OCI-LY7 (cell line): ENCODE data around the gene ARHGEF4. TPM values are rescaled to one million over a fixed set of nuclear protein-coding genes. Genes with fewer than 3 reads are reported as not detected.

Experiments used
- BruUV-seq: library from RNA; stranded (reverse); fragments of 400-500 nt; replicated peaks from 2 replicates; lab custom pipeline; 2021; lab: Mats Ljungman, UMichigan
- CTCF ChIA-PET: fragments of 300-600 bp; sonication (Branson Sonifier 250); formaldehyde crosslinking; loops from one replicate; lab custom pipeline; 2022; ENCODE audit warnings: antibody characterized with exemption; ENCODE audit not compliant: unreplicated experiment; lab: Charles Lee
- POLR2A ChIA-PET: fragments of 300-600 bp; sonication (Branson Sonifier 250); formaldehyde crosslinking; loops from one replicate; lab custom pipeline; 2022; ENCODE audit warnings: antibody characterized with exemption; lab: Charles Lee
- DNase-seq: peaks from one replicate; pipeline ENCODE4 v3.0.0-alpha.2; 2015; ENCODE audit warnings: low spot score
- H2AFZ ChIP-seq: fragments of 200-600 bp; sonication (generic), shearing (Covaris generic); 2 replicates; pipeline ENCODE4 v1.6.1; 2014; ENCODE audit warnings: mild to moderate bottlenecking, antibody characterized with exemption, low read length, moderate library complexity
- H3K27ac ChIP-seq: fragments of 200-600 bp; sonication (generic); 2 replicates; pipeline ENCODE4 v1.5.1; 2014; ENCODE audit warnings: mixed run types, low read depth, mild to moderate bottlenecking, moderate library complexity, low read length, inconsistent platforms; ENCODE audit not compliant: poor library complexity, severe bottlenecking
- H3K36me3 ChIP-seq: fragments of 200-600 bp; sonication (generic); 2 replicates; pipeline ENCODE4 v1.6.1; 2014; ENCODE audit warnings: mild to moderate bottlenecking, antibody characterized with exemption, low read length, moderate library complexity, mixed read lengths; ENCODE audit not compliant: insufficient read depth
- H3K4me1 ChIP-seq: fragments of 200-600 bp; sonication (generic); 2 replicates; pipeline ENCODE4 v1.5.1; 2014; ENCODE audit warnings: mild to moderate bottlenecking, low read length; ENCODE audit not compliant: insufficient read depth, poor library complexity, severe bottlenecking
- H3K4me2 ChIP-seq: fragments of 200-600 bp; sonication (generic); 2 replicates; pipeline ENCODE4 v1.6.1; 2014; ENCODE audit warnings: mild to moderate bottlenecking, low read length
- H3K4me3 ChIP-seq: fragments of 200-600 bp; sonication (generic); 2 replicates; pipeline ENCODE4 v1.5.1; 2014; ENCODE audit warnings: mild to moderate bottlenecking, low read depth, low read length; ENCODE audit not compliant: poor library complexity, severe bottlenecking
- H3K79me2 ChIP-seq: fragments of 200-600 bp; sonication (generic); 2 replicates; pipeline ENCODE4 v1.6.1; 2016; ENCODE audit warnings: low read depth, mild to moderate bottlenecking, low read length, moderate library complexity, mixed read lengths; ENCODE audit not compliant: insufficient read depth
- H3K9me2 ChIP-seq: fragments of 200-600 bp; sonication (generic); 2 replicates; pipeline ENCODE4 v1.6.1; 2016; ENCODE audit warnings: mild to moderate bottlenecking, low read length, mixed read lengths; ENCODE audit not compliant: insufficient read depth
- H3K9me3 ChIP-seq: fragments of 200-600 bp; sonication (generic); 2 replicates; pipeline ENCODE4 v1.6.1; 2014; ENCODE audit warnings: mild to moderate bottlenecking, mixed run types, low read length, mixed read lengths
- H4K20me1 ChIP-seq: fragments of 200-600 bp; sonication (generic); 2 replicates; pipeline ENCODE4 v1.6.1; 2014; ENCODE audit warnings: mild to moderate bottlenecking, antibody characterized with exemption, low read length, moderate library complexity, mixed read lengths; ENCODE audit not compliant: insufficient read depth
- EZH2phosphoT487 ChIP-seq: fragments of 200-600 bp; sonication (generic); IDR thresholded peaks from 2 replicates; pipeline ENCODE4 v1.6.1; 2018; ENCODE audit warnings: low read depth, borderline replicate concordance, mild to moderate bottlenecking, mixed run types, antibody characterized with exemption, low read length, moderate library complexity, mixed read lengths
- intact Hi-C: fragments of 100-400 bp; cut with micrococcal nuclease; formaldehyde crosslinking; loops from one replicate; pipeline ENCODE4 v1.10.0; 2022; ENCODE audit not compliant: unreplicated experiment
- total RNA-seq, 2 experiments: library from RNA; depleted of rRNA in 1 of 2; stranded (reverse); fragments of >200 nt in 1 of 2; shearing (Covaris generic) in 1 of 2; gene quantifications; 2 replicates each; pipeline ENCODE4 v1.2.3, GENCODE V29; 2014 to 2022
- TF ChIP-seq, protein P1 (sequence below): fragments of 200-600 bp; sonication (generic); conservative IDR thresholded peaks from 2 replicates; pipeline ENCODE4 v1.5.1; 2014; ENCODE audit warnings: mild to moderate bottlenecking, antibody characterized with exemption, low read length, moderate library complexity, mixed read lengths

Gene ARHGEF4
- total RNA-seq, 2 experiments from 2014 or later: 1.1 to 1.7 TPM

DNA sequence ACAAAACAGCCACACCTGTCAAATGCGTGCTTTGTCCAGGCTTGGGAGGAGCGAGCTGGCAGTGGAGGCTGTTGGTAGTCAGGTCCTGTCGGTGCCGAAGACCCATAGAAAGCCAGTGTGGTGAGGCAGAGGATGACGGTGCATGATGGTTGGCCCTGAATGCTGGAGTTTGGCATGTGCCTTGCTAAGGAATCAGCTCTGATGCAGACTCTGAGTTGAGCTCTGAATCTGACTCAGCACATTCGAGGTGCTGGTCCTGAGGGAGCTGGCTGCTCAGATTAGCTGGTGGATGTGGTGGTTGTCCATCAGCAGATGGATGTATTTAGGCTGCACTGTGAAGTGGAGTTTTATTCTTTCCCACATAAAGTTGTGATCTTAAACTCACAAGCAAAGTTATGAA, 111.3 kb downstream of the ARHGEF4 start:
- BruUV-seq: no TSS peak
- no peaks in the 10 kb centered on the region for H3K4me1 ChIP-seq
- DNase-seq: no peak
- intact Hi-C loops: no loop called here
- no peak overlapping the region for H3K4me3 ChIP-seq
- H4K20me1 ChIP-seq: no peaks in the 10 kb centered on the region
- no peak overlapping the region for H2AFZ ChIP-seq
- no peaks in the 10 kb centered on the region for H3K79me2 ChIP-seq
- no peak overlapping the region for H3K27ac ChIP-seq
- H3K9me2 ChIP-seq: no peaks in the 10 kb centered on the region
- no peak overlapping the region for H3K4me2 ChIP-seq
- no peaks in the 10 kb centered on the region for H3K9me3 ChIP-seq
- TF ChIP-seq, protein P1, sequence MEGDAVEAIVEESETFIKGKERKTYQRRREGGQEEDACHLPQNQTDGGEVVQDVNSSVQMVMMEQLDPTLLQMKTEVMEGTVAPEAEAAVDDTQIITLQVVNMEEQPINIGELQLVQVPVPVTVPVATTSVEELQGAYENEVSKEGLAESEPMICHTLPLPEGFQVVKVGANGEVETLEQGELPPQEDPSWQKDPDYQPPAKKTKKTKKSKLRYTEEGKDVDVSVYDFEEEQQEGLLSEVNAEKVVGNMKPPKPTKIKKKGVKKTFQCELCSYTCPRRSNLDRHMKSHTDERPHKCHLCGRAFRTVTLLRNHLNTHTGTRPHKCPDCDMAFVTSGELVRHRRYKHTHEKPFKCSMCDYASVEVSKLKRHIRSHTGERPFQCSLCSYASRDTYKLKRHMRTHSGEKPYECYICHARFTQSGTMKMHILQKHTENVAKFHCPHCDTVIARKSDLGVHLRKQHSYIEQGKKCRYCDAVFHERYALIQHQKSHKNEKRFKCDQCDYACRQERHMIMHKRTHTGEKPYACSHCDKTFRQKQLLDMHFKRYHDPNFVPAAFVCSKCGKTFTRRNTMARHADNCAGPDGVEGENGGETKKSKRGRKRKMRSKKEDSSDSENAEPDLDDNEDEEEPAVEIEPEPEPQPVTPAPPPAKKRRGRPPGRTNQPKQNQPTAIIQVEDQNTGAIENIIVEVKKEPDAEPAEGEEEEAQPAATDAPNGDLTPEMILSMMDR: no peak
- TF ChIP-seq EZH2phosphoT487: no peak
- no peaks in the 10 kb centered on the region for H3K36me3 ChIP-seq
- ChIA-PET CTCF (no interaction called here), POLR2A (no interaction called here)

GRCh38 chr2:130949954-130950353, 113.2 kb downstream of the ARHGEF4 start:
- no peaks in the 10 kb centered on the region for H3K79me2 ChIP-seq
- CTCF ChIA-PET: no interaction called here
- H3K4me3 ChIP-seq: no peak overlapping the region
- peaks cover 3% of the 10 kb centered on the region; the same call in 1 of the 2 replicates for H3K9me3 ChIP-seq
- H3K36me3 ChIP-seq: no peaks in the 10 kb centered on the region
- no peak overlapping the region for H2AFZ ChIP-seq
- H3K9me2 ChIP-seq: no peaks in the 10 kb centered on the region
- H4K20me1 ChIP-seq: no peaks in the 10 kb centered on the region
- TF ChIP-seq, protein P1: no peak
- no peak for TF ChIP-seq EZH2phosphoT487
- no TSS peak for BruUV-seq
- no peak overlapping the region for H3K4me2 ChIP-seq
- H3K27ac ChIP-seq: no peak overlapping the region
- no peak for DNase-seq
- POLR2A ChIA-PET: interaction anchor here (0.7 kb wide), 1 partner anchor 12 kb away, joined by 3 read pairs; no protein-coding TSS in a partner anchor
- no peaks in the 10 kb centered on the region for H3K4me1 ChIP-seq
- intact Hi-C loops: no loop called here

DNA sequence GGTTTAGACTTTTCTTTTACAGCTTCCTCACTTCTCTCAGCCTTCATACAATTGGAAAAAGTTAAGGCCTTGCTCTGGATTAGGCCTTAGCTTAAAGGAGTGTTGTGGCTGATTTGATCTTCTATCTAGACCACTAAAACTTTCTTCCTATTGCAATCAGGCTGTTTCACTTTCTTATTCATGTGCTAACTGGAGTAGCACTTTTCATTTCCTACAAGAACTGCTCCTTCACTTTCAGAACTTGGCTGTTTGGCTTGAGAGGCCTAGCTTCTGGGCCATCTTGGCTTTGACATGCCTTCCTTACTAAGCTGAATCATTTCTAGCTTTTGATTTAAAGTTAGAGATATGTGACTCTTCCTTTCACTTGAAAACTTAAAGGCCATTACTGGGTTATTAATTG, 114.3 kb downstream of the ARHGEF4 start:
- TF ChIP-seq, protein P1: no peak
- no peak for TF ChIP-seq EZH2phosphoT487
- no TSS peak for BruUV-seq
- Histone ChIP-seq H2AFZ (no peak overlapping the region), H3K4me2 (no peak overlapping the region), H4K20me1 (no peaks in the 10 kb centered on the region), H3K4me3 (no peak overlapping the region), H3K27ac (no peak overlapping the region), H3K9me3 (peaks cover 6% of the 10 kb centered on the region; the same call in 1 of the 2 replicates), H3K4me1 (no peaks in the 10 kb centered on the region), H3K36me3 (no peaks in the 10 kb centered on the region), H3K9me2 (no peaks in the 10 kb centered on the region), H3K79me2 (no peaks in the 10 kb centered on the region)
- ChIA-PET CTCF (no interaction called here), POLR2A (no interaction called here)
- no peak for DNase-seq
- intact Hi-C loops: no loop called here
